ENCODE results near the gene SMARCC1. TPM values are rescaled to one million over a fixed set of nuclear protein-coding genes. Genes with fewer than 3 reads are reported as not detected.

Gene SMARCC1
- polyA plus RNA-seq, 2 of the 4 experiments (the other 2 are of a cell fraction): 27.1 to 27.5 TPM

DNA sequence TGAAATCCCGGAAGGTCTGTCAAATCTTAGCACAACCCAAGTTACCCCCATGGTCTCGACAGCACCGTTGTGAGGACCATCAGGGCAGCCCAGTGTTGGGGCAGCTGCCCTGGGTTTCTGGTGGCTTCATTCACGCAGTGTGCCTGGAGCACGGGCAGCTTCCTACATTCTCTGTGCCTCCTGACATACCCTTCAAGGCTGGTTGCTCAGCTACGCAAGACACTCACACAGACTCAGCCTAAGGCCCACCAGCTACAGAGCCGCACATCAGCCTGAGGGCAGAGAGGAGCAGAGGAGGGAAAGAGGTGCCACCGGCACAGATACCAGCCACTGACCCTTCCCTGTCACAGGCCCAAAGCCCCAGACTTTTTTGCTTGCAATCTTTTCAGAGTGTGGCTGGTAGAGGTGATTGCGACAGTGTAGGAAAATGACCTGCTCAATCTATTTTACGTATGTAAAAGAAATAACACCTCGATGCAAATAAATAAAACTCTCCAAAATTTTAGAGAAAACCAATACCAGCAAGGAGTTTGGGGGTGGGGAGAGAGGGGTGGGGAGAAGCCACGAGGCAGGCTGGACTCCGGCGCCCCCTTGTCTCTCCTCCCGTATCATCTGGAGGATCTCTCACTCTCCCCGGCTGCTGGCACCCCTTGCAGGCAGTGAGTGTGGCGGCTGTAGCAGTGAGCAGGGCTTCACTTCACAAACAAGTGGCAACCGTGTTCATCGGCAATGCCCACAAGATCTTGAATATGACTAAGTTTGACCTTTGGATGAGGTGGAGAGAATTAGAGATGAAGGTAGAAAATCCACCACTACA lies 215.8 kb downstream of the SMARCC1 start:
- no peak for FAIRE-seq
- 62% methylated on average over 18 of the region's 19 CpGs for WGBS (ENCODE audit: missing lambda C conversion rate)
- CTCF ChIA-PET: interaction anchor here (1.1 to 1.4 kb wide), 2 partner anchors 44 to 144 kb away, joined by 3 to 4 read pairs; no protein-coding TSS in a partner anchor

DNA sequence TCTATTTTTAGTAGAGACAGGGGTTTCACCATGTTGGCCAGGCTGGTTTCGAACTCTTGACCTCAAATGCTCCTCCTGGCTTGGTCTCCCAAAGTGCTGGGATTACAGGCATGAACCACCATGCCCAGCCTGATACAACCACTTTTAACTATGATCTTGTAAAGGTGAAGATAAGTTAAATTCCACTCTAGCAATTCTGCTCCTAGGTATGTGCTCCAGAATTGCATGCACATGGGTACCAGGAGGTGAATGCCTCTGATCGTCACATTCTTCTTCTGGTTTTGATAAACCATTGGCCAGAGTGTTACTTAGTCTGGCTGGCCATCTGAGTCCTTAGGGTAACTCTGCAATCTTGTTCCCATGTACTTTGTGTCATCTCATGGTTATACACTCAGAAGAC lies 225.3 kb downstream of the SMARCC1 start:
- no peak for FAIRE-seq
- Histone ChIP-seq H3K4me1 (no peaks in the 10 kb centered on the region), H3K4me3 (no peak overlapping the region), H3K9me3 (peaks cover 5% of the 10 kb centered on the region; the same call in 1 of the 3 replicates), H3K27ac (no peak overlapping the region), H3K4me2 (no peak overlapping the region)
- no peak for ATAC-seq
- ChIA-PET CTCF (interaction anchor here (1.3 kb wide), 1 partner anchor 233 kb away, joined by 4 read pairs; no protein-coding TSS in a partner anchor), POLR2A (no interaction called here)
- TF ChIP-seq SMC3 (IDR thresholded peaks at IDR 0.05): no peak
- TF ChIP-seq MAFK (IDR thresholded peaks at IDR 0.05; ENCODE audit: partially characterized antibody): no peak
- no peak for TF ChIP-seq CBX2 (IDR thresholded peaks at IDR 0.05; ENCODE audit: borderline replicate concordance, low read depth)
- no peak for TF ChIP-seq HEYL (CRISPR knock-in tag; IDR thresholded peaks at IDR 0.05)
- TF ChIP-seq, protein P1, sequence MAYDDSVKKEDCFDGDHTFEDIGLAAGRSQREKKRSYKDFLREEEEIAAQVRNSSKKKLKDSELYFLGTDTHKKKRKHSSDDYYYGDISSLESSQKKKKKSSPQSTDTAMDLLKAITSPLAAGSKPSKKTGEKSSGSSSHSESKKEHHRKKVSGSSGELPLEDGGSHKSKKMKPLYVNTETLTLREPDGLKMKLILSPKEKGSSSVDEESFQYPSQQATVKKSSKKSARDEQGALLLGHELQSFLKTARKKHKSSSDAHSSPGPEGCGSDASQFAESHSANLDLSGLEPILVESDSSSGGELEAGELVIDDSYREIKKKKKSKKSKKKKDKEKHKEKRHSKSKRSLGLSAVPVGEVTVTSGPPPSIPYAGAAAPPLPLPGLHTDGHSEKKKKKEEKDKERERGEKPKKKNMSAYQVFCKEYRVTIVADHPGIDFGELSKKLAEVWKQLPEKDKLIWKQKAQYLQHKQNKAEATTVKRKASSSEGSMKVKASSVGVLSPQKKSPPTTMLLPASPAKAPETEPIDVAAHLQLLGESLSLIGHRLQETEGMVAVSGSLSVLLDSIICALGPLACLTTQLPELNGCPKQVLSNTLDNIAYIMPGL (CRISPR knock-in tag; IDR thresholded peaks at IDR 0.05; ENCODE audit: borderline replicate concordance): no peak
- no peak for TF ChIP-seq POLR2A (IDR thresholded peaks at IDR 0.05; ENCODE audit: low read length)
- TF ChIP-seq ESRRA (IDR thresholded peaks at IDR 0.05; ENCODE audit: borderline replicate concordance, low read length): no peak
- 70% methylated on average over 2 of the region's 2 CpGs for WGBS (ENCODE audit: missing lambda C conversion rate)
- DNase-seq (ENCODE audit: low read depth in 1 of 2, low spot score in 1 of 2): no peak

More for the DNA sequence above, 215.8 kb downstream of the SMARCC1 start:
- H3K9me3 ChIP-seq: no peaks in the 10 kb centered on the region
- no peak overlapping the region for H3K27ac ChIP-seq
- DNase-seq (ENCODE audit: low read depth in 1 of 2, low spot score in 1 of 2): no peak
- POLR2A ChIA-PET: no interaction called here
- no peak overlapping the region for H3K4me3 ChIP-seq
- H3K4me2 ChIP-seq: no peak overlapping the region
- TF ChIP-seq, protein P2, sequence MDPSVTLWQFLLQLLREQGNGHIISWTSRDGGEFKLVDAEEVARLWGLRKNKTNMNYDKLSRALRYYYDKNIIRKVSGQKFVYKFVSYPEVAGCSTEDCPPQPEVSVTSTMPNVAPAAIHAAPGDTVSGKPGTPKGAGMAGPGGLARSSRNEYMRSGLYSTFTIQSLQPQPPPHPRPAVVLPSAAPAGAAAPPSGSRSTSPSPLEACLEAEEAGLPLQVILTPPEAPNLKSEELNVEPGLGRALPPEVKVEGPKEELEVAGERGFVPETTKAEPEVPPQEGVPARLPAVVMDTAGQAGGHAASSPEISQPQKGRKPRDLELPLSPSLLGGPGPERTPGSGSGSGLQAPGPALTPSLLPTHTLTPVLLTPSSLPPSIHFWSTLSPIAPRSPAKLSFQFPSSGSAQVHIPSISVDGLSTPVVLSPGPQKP (IDR thresholded peaks at IDR 0.05; ENCODE audit: low read depth, low read length): no peak
- TF ChIP-seq, protein P1 (CRISPR knock-in tag; IDR thresholded peaks at IDR 0.05; ENCODE audit: borderline replicate concordance): no peak
- TF ChIP-seq MYC (IDR thresholded peaks at IDR 0.05; ENCODE audit: borderline replicate concordance, low read length) (no peak), KDM1A (IDR thresholded peaks at IDR 0.05; ENCODE audit: low read depth) (no peak), CHD4 (IDR thresholded peaks at IDR 0.05; ENCODE audit: borderline replicate concordance) (no peak), ESRRA (IDR thresholded peaks at IDR 0.05; ENCODE audit: borderline replicate concordance, low read length) (no peak), EHF (CRISPR knock-in tag; IDR thresholded peaks at IDR 0.05) (no peak), MAZ (IDR thresholded peaks at IDR 0.05; ENCODE audit: borderline replicate concordance, low read depth, low read length) (no peak), ZSCAN20 (CRISPR knock-in tag; IDR thresholded peaks at IDR 0.05) (no peak)
- TF ChIP-seq, protein P3, sequence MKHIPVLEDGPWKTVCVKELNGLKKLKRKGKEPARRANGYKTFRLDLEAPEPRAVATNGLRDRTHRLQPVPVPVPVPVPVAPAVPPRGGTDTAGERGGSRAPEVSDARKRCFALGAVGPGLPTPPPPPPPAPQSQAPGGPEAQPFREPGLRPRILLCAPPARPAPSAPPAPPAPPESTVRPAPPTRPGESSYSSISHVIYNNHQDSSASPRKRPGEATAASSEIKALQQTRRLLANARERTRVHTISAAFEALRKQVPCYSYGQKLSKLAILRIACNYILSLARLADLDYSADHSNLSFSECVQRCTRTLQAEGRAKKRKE (CRISPR knock-in tag; IDR thresholded peaks at IDR 0.05; ENCODE audit: low read depth): no peak
- TF ChIP-seq, protein P4, sequence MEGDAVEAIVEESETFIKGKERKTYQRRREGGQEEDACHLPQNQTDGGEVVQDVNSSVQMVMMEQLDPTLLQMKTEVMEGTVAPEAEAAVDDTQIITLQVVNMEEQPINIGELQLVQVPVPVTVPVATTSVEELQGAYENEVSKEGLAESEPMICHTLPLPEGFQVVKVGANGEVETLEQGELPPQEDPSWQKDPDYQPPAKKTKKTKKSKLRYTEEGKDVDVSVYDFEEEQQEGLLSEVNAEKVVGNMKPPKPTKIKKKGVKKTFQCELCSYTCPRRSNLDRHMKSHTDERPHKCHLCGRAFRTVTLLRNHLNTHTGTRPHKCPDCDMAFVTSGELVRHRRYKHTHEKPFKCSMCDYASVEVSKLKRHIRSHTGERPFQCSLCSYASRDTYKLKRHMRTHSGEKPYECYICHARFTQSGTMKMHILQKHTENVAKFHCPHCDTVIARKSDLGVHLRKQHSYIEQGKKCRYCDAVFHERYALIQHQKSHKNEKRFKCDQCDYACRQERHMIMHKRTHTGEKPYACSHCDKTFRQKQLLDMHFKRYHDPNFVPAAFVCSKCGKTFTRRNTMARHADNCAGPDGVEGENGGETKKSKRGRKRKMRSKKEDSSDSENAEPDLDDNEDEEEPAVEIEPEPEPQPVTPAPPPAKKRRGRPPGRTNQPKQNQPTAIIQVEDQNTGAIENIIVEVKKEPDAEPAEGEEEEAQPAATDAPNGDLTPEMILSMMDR (IDR thresholded peaks at IDR 0.05): no peak
- H3K4me1 ChIP-seq: no peaks in the 10 kb centered on the region
- no peak for ATAC-seq

All from A549 (cell line).